GM10266 (cell line): Measurements from ENCODE around the gene IL9.

Source experiments
- DNase-seq: peaks from one replicate; pipeline ENCODE4 v3.0.0; 2012; ENCODE audit errors: extremely low spot score
- CTCF ChIP-seq: IDR thresholded peaks from 2 replicates; pipeline ENCODE4 v1.5.1; 2012; ENCODE audit warnings: mild to moderate bottlenecking, low read depth; ENCODE audit not compliant: control insufficient read depth, insufficient read depth; ENCODE audit errors: missing control alignments

The IL9 gene

GRCh38 chr5:135895474-135896006 lies at the start of gene IL9:
Gene IL9 (minus strand): TSS chr5:135895841. CDS start chr5:135895816, 25 bp downstream.
- no peak for TF ChIP-seq CTCF
- no peak for DNase-seq

- TF ChIP-seq CTCF: peak; percentile 67
- peak; percentile 29 for DNase-seq
Measured at GRCh38 chr5:135944967-135945560, 49.4 kb upstream of the IL9 start.

DNA sequence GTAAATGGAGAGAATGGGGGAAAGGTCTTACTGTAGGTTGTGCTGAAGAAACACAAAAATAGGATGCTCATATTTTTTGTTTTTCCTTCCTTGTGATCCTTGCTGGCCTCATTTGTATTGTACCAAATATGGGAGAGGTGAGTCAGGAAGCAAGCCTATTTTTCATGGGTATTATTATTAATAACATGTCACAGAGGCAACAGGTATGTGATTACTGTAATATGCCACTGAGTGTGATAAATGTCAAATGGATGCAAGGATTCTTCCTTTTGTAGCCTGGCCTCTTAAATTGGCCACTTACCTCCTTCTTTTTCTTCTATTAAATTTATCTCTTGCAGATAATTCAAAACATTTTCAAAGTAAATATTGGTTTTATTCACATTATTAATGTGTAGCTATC lies 48.9 kb upstream of the IL9 start:
- no peak for TF ChIP-seq CTCF
- DNase-seq: no peak

- DNase-seq: no peak
- no peak for TF ChIP-seq CTCF
Measured at GRCh38 chr5:135942202-135942771, 46.6 kb upstream of the IL9 start.

DNA sequence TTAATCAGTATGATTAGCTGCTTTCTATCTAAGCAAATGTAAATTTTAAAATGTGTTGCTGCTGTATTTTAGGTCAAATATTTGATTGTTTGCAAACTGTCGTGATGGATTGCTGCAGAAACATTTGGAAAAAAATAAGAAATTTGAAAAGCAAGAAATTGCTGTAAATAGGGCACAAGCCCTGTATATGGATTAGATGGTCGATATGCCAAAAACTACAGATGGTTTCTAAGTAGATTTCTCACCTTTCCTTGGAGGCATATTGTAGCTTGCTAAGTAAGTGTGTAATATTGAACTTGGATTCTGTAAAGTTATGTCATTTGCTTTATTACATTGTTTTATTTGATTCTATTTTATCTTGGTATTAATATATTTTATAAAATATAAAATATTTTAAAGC lies 46.1 kb upstream of the IL9 start:
- no peak for TF ChIP-seq CTCF
- no peak for DNase-seq

GRCh38 chr5:135937245-135937911 lies 41.7 kb upstream of the IL9 start:
- no peak for TF ChIP-seq CTCF
- DNase-seq: no peak

DNA sequence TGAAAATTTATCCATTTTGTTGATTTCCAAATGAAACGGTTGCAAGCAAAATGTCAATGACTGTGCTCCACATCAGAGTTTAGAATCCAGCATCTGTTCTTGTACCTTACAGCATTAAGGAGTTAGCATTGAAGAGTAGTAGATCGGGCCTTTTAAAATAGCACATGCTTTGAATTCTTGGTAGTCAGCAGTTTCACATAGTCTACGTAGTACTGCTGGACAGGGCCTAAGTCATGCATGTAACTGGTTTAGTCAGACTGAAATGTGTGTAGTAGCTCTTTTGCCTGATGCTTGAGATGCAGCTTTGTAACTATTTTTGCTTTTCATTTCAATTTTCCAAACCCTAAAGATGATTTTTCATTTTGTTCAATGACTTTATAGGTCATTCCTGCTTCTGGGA lies 39.3 kb upstream of the IL9 start:
- no peak for TF ChIP-seq CTCF

More for the DNA sequence above, 39.3 kb upstream of the IL9 start:
- DNase-seq: no peak
